HepG2 (cell line): ENCODE results near the gene DUOXA1. TPM values are rescaled to one million over a fixed set of nuclear protein-coding genes. Genes with fewer than 3 reads are reported as not detected.

Source experiments
- ATAC-seq: fragments of 200-7000 bp; cut with Tn5 transposase; 3 replicates; pipeline ENCODE4 v1.9.1; 2020; ENCODE audit warnings: mild to moderate bottlenecking, moderate library complexity
- BruUV-seq: library from RNA; stranded (reverse); fragments of 400-500 nt; replicated peaks from 2 replicates; lab custom pipeline; 2021; lab: Mats Ljungman, UMichigan
- CTCF ChIA-PET: fragments of 300-600 bp; formaldehyde crosslinking; extraction: SDS; loops from one replicate; lab custom pipeline; 2021; ENCODE audit warnings: low total read pairs, inconsistent platforms, low intra/inter-chr PET ratio; lab: Yijun Ruan, JAX
- POLR2A ChIA-PET: fragments of 350-600 bp; sonication (Branson Sonifier 250); formaldehyde crosslinking; loops from one replicate; lab custom pipeline; 2020; ENCODE audit warnings: antibody characterized with exemption, inconsistent platforms; lab: Yijun Ruan, JAX
- DNase-seq: peaks from one replicate; pipeline ENCODE4 v3.0.0-alpha.2; 2015; ENCODE audit warnings: low spot score
- FAIRE-seq: peaks from 3 replicates; lab custom pipeline; 2011; peaks lifted over from hg19 to GRCh38; lab: Jason Lieb, UNC
- H2AFZ ChIP-seq: one replicate; pipeline ENCODE4 v1.6.1; 2011; ENCODE audit warnings: low read length, inconsistent platforms
- H3K27ac ChIP-seq: fragments of 300-600 bp; 3 replicates; pipeline ENCODE4 v1.8.0; 2011; ENCODE audit warnings: mixed run types, mild to moderate bottlenecking, mixed read lengths, low read length, inconsistent platforms; ENCODE audit not compliant: insufficient read depth; ENCODE audit errors: extremely low read length
- H3K27me3 ChIP-seq, 2 experiments: fragments of 200-600 bp in 1 of 2; 2 replicates in 1 of 2; 3 replicates in 1 of 2; pipeline versions ENCODE4 v1.6.0 to v1.8.0; 2011; ENCODE audit warnings: low read length in 2 of 2, mild to moderate bottlenecking in 2 of 2, moderate library complexity in 2 of 2, inconsistent platforms in 1 of 2; ENCODE audit not compliant: insufficient read depth in 2 of 2, control insufficient read depth in 1 of 2
- H3K36me3 ChIP-seq, 2 experiments: fragments of 200-600 bp in 1 of 2; replicated peaks in 1 of 2; 2 replicates in 1 of 2; 3 replicates in 1 of 2; pipeline versions ENCODE4 v1.5.1 to v1.8.0; 2011; ENCODE audit warnings: low read length in 2 of 2, inconsistent platforms in 1 of 2; ENCODE audit not compliant: insufficient read depth in 2 of 2, control insufficient read depth in 1 of 2
- H3K4me1 ChIP-seq: 2 replicates; pipeline ENCODE4 v1.5.1; 2012; ENCODE audit warnings: low read length, inconsistent platforms; ENCODE audit not compliant: insufficient read depth
- H3K4me2 ChIP-seq: 2 replicates; pipeline ENCODE4 v1.6.0; 2011; ENCODE audit warnings: low read depth, low read length, inconsistent platforms
- H3K4me3 ChIP-seq, 3 experiments: fragments of 200-600 bp in 1 of 3; sonication (generic), shearing (Covaris generic) in 1 of 3; replicated peaks in 1 of 3; 2 replicates each; pipeline ENCODE4 v1.5.1; 2011 to 2016; ENCODE audit warnings: low read length in 3 of 3, inconsistent platforms in 2 of 3, low read depth in 2 of 3, mild to moderate bottlenecking in 2 of 3, control low read depth in 1 of 3, mixed read lengths in 1 of 3; ENCODE audit not compliant: insufficient read depth in 1 of 3
- H3K79me2 ChIP-seq: one replicate; pipeline ENCODE4 v1.6.1; 2011; ENCODE audit warnings: low read length, inconsistent platforms; ENCODE audit not compliant: insufficient read depth
- H3K9ac ChIP-seq: 2 replicates; pipeline ENCODE4 v1.6.0; 2011; ENCODE audit warnings: mild to moderate bottlenecking, low read depth, low read length, inconsistent platforms; ENCODE audit not compliant: insufficient read depth
- H3K9me3 ChIP-seq: 2 replicates; pipeline ENCODE4 v1.5.1; 2012; ENCODE audit warnings: mild to moderate bottlenecking, low read length
- H4K20me1 ChIP-seq: 2 replicates; pipeline ENCODE4 v1.6.0; 2011; ENCODE audit warnings: inconsistent platforms, mild to moderate bottlenecking, low read length, moderate library complexity; ENCODE audit not compliant: insufficient read depth
- BATF2 ChIP-seq: sonication (generic); formaldehyde crosslinking; IDR thresholded peaks from 2 replicates; pipeline ENCODE4 v1.8.0; 2022; ENCODE audit warnings: mild to moderate bottlenecking, missing genetic modification reagents, moderate library complexity
- HNRNPLL ChIP-seq: fragments of 200-400 bp; formaldehyde crosslinking; IDR thresholded peaks from 2 replicates; pipeline ENCODE4 v1.6.1; 2017; ENCODE audit warnings: mild to moderate bottlenecking, low read depth, low read length; ENCODE audit not compliant: poor library complexity, severe bottlenecking
- NR2F6 ChIP-seq, 2 experiments: IDR thresholded peaks; 2 replicates each; pipeline ENCODE4 v1.6.1; 2016; ENCODE audit warnings: antibody characterized with exemption in 1 of 2, mild to moderate bottlenecking in 1 of 2
- RBM22 ChIP-seq: fragments of 200-400 bp; formaldehyde crosslinking; optimal IDR thresholded peaks from 2 replicates; pipeline ENCODE3; 2017; ENCODE audit warnings: mild to moderate bottlenecking, low read length, moderate library complexity
- RBM39 ChIP-seq: fragments of 200-400 bp; formaldehyde crosslinking; IDR thresholded peaks from one replicate; pipeline ENCODE4 v1.6.1; 2018; ENCODE audit warnings: antibody characterized with exemption, mild to moderate bottlenecking, low read depth, low read length; ENCODE audit not compliant: poor library complexity, severe bottlenecking
- ZFP1 ChIP-seq: IDR thresholded peaks from 2 replicates; pipeline ENCODE4 v1.6.1; 2016
- ZFP36L1 ChIP-seq: sonication (generic); formaldehyde crosslinking; IDR thresholded peaks from 2 replicates; pipeline ENCODE4 v1.8.0; 2022; ENCODE audit warnings: mild to moderate bottlenecking, missing genetic modification reagents, moderate library complexity
- ZFP41 ChIP-seq: sonication (generic); formaldehyde crosslinking; IDR thresholded peaks from 2 replicates; pipeline ENCODE4 v1.4.0; 2020; ENCODE audit warnings: mild to moderate bottlenecking, missing genetic modification reagents, borderline replicate concordance
- ZNF136 ChIP-seq: sonication (generic); formaldehyde crosslinking; IDR thresholded peaks from 2 replicates; pipeline ENCODE4 v1.8.1; 2022; ENCODE audit warnings: low read depth, mild to moderate bottlenecking, moderate library complexity, missing genetic modification reagents
- ZNF496 ChIP-seq: sonication (generic); formaldehyde crosslinking; IDR thresholded peaks from 2 replicates; pipeline ENCODE4 v1.8.1; 2023; ENCODE audit warnings: mild to moderate bottlenecking, moderate library complexity, missing genetic modification reagents; ENCODE audit not compliant: insufficient replicate concordance
- ZNF782 ChIP-seq: sonication (generic); formaldehyde crosslinking; IDR thresholded peaks from 2 replicates; pipeline ENCODE4 v1.4.0; 2020; ENCODE audit warnings: missing genetic modification reagents, mild to moderate bottlenecking, borderline replicate concordance
- WGBS: methylation state at CpG from one replicate; pipeline ENCODE4 v1.1.6; 2017; ENCODE audit warnings: low lambda C conversion rate; 5-methylcytosine and 5-hydroxymethylcytosine counted together
- in situ Hi-C: cut with HindIII; loops from 2 replicates; pipeline ENCODE4 v1.10.0; 2017; ENCODE audit warnings: low pct_unique_long_range_greater_than_20kb; ENCODE audit not compliant: extremely low pct_ligation_motif_present
- intact Hi-C: fragments of 100-400 bp; cut with micrococcal nuclease; formaldehyde crosslinking; loops from one replicate; pipeline ENCODE4 v1.10.0; 2022; ENCODE audit not compliant: unreplicated experiment
- polyA plus RNA-seq, 8 experiments: library from polyadenylated mRNA; depleted of rRNA in 3 of 8; stranded (reverse) in 7 of 8; unstranded in 1 of 8; fragments of >200 nt; fragmentation: Illumina TruSeq in 4 of 8; extraction: Trizol in 4 of 8; gene quantifications; 2 replicates each; pipeline versions ENCODE4 v1.2.1 to v1.2.3, GENCODE V29; 2011 to 2016; ENCODE audit warnings: low read depth in 4 of 8, missing spikeins in 1 of 8, mixed read lengths in 1 of 8; ENCODE audit not compliant: insufficient read depth in 1 of 8
- total RNA-seq, 5 experiments: library from RNA; depleted of rRNA; stranded (reverse); fragments of >200 nt; fragmentation: Illumina TruSeq; extraction: Trizol; gene quantifications; 2 replicates each; pipeline ENCODE4 v1.2.3, GENCODE V29; 2016; ENCODE audit warnings: low read depth in 1 of 5
- TF ChIP-seq, protein P1 (sequence below): sonication (generic); formaldehyde crosslinking; IDR thresholded peaks from 2 replicates; pipeline ENCODE4 v1.5.0; 2020; ENCODE audit warnings: missing genetic modification reagents, mild to moderate bottlenecking, borderline replicate concordance
- TF ChIP-seq, protein P2 (sequence below): IDR thresholded peaks from 2 replicates; pipeline ENCODE4 v1.6.1; 2012; ENCODE audit warnings: low read length, improper control_type of control experiment

Gene DUOXA1
- total and polyA plus RNA-seq, 2 of the 13 experiments (the other 11 are each of a cell fraction or from before 2014, with no cell fraction given) = not detected

GRCh38 chr15:45168286-45168685 is 38.6 kb upstream of the DUOXA1 start (continued):
- TF ChIP-seq ZNF496 (CRISPR knock-in tag) (no peak), ZFP36L1 (CRISPR knock-in tag) (no peak), ZNF136 (no peak)

DNA sequence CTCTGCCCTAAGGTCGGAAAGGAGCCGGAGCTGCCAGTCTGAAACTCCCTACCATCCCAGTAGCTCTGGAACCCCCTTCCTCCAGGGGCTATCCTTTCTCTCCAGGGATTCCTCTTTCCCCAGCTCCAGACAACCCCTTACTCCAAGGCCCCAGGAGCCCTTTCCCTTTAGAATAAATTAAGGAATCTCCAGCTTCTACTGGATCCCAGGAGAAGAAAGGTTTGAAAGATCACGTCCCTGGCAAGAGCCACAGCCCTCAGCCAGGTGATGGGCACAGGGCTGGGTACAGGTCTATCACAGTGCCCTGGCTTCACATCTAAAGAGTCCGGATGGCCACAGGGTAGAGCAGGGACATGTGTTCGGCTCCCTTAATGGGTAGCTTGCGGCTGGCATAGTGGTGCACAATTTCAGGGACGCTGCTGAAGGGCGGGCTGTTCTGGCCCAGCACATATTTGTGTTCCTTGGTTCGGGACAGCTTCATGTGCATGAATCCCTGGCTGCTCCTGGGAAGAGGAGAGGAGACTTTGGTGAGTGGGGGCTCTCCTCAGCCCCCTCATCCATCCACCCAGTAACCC is 38.0 kb upstream of the DUOXA1 start:
- FAIRE-seq (no peak), ATAC-seq (no peak), DNase-seq (no peak)
- no peak overlapping the region for H3K4me2 ChIP-seq
- ChIA-PET POLR2A (interaction anchor here (0.7 to 2.7 kb wide), 6 partner anchors 10 to 33 kb away, joined by 3 to 13 read pairs (median 4); no protein-coding TSS in a partner anchor), CTCF (no interaction called here)
- no peak for TF ChIP-seq ZFP1
- 0 out of 2 replicates have a peak, but pooled peaks have one; percentile 45 for TF ChIP-seq ZFP41 (CRISPR knock-in tag)
- no peak for TF ChIP-seq HNRNPLL
- TF ChIP-seq, protein P1, sequence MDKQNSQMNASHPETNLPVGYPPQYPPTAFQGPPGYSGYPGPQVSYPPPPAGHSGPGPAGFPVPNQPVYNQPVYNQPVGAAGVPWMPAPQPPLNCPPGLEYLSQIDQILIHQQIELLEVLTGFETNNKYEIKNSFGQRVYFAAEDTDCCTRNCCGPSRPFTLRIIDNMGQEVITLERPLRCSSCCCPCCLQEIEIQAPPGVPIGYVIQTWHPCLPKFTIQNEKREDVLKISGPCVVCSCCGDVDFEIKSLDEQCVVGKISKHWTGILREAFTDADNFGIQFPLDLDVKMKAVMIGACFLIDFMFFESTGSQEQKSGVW (CRISPR knock-in tag) = no peak
- 0 out of 2 replicates have a peak, but pooled peaks have one; percentile 31 for TF ChIP-seq NR2F6 (IDR thresholded peaks at IDR 0.05)
- TF ChIP-seq NR2F6 (CRISPR knock-in tag; IDR thresholded peaks at IDR 0.05) = no peak
- TF ChIP-seq RBM22 = no peak
- TF ChIP-seq, protein P2, sequence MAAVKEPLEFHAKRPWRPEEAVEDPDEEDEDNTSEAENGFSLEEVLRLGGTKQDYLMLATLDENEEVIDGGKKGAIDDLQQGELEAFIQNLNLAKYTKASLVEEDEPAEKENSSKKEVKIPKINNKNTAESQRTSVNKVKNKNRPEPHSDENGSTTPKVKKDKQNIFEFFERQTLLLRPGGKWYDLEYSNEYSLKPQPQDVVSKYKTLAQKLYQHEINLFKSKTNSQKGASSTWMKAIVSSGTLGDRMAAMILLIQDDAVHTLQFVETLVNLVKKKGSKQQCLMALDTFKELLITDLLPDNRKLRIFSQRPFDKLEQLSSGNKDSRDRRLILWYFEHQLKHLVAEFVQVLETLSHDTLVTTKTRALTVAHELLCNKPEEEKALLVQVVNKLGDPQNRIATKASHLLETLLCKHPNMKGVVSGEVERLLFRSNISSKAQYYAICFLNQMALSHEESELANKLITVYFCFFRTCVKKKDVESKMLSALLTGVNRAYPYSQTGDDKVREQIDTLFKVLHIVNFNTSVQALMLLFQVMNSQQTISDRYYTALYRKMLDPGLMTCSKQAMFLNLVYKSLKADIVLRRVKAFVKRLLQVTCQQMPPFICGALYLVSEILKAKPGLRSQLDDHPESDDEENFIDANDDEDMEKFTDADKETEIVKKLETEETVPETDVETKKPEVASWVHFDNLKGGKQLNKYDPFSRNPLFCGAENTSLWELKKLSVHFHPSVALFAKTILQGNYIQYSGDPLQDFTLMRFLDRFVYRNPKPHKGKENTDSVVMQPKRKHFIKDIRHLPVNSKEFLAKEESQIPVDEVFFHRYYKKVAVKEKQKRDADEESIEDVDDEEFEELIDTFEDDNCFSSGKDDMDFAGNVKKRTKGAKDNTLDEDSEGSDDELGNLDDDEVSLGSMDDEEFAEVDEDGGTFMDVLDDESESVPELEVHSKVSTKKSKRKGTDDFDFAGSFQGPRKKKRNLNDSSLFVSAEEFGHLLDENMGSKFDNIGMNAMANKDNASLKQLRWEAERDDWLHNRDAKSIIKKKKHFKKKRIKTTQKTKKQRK = no peak
- TF ChIP-seq ZNF782 (CRISPR knock-in tag) = no peak
- no peak for TF ChIP-seq BATF2 (CRISPR knock-in tag)
- TF ChIP-seq RBM39 = peak; percentile 3
- intact Hi-C loops = loop anchor here (1.0 kb wide), 2 partner anchors 20 to 31 kb away; partner anchors contain the start of gene SHF
- peak overlapping the region in 2 of 3 experiments; percentile 69 to 76; a peak in 3 of 6 replicates for H3K4me3 ChIP-seq
- in situ Hi-C loops = no loop called here
- H3K9me3 ChIP-seq = no peaks in the 10 kb centered on the region
- WGBS = 96% methylated on average over 6 of the region's 9 CpGs
- 0 out of 2 replicates have a peak overlapping the region, but pooled peaks have one; percentile 84 for H3K9ac ChIP-seq
- H3K27ac ChIP-seq = peak overlapping the region; percentile 18
- no peaks in the 10 kb centered on the region for H3K27me3 ChIP-seq
- peaks cover 37% of the 10 kb centered on the region for H3K4me1 ChIP-seq
- peaks cover 3 to 16% of the 10 kb centered on the region in 2 experiments; a peak in 3 of 5 replicates for H3K36me3 ChIP-seq
- BruUV-seq = no TSS peak
- H2AFZ ChIP-seq = no peak overlapping the region
- H3K79me2 ChIP-seq = no peaks in the 10 kb centered on the region
- no peaks in the 10 kb centered on the region for H4K20me1 ChIP-seq
